T-helper 2 cell treated with Interferon-gamma antibody and Interleukin-4, amounts not matched to agents 100 ng/mL and 5 ng/mL, for 36 hours (primary cell): Measurements from ENCODE around the gene ATP6V0A4. TPM values are rescaled to one million over a fixed set of nuclear protein-coding genes. Genes with fewer than 3 reads are reported as not detected.
"Not testable (repeated sequence)": the region's sequence is repeated elsewhere in the genome, so short reads cannot be mapped to it uniquely, and the experiment has no call there.

Source experiments
- intact Hi-C: fragments of 100-400 bp; cut with micrococcal nuclease; formaldehyde crosslinking; loops from one replicate; pipeline ENCODE4 v1.15.1; 2023
- total RNA-seq: library from RNA; stranded (reverse); gene quantifications from 2 replicates; pipeline ENCODE4 v1.2.3, GENCODE V29; 2022

Gene ATP6V0A4
- total RNA-seq, 1 donor from 2014 or later = not detected

GRCh38 chr7:138804618-138805017 lies 6.6 kb upstream of the ATP6V0A4 start:
- intact Hi-C loops = no loop called here

- intact Hi-C loops = no loop called here
Measured at GRCh38 chr7:138802706-138803105, 4.7 kb upstream of the ATP6V0A4 start.

GRCh38 chr7:138801256-138801655 lies 3.3 kb upstream of the ATP6V0A4 start:
- intact Hi-C loops = no loop called here

GRCh38 chr7:138799336-138800000 lies 1.5 kb upstream of the ATP6V0A4 start:
- intact Hi-C loops = no loop called here

- intact Hi-C loops = no loop called here
Measured at GRCh38 chr7:138798836-138799235, 840 bp upstream of the ATP6V0A4 start.

- intact Hi-C loops = not testable (repeated sequence)
Measured at GRCh38 chr7:138797046-138797445, 950 bp downstream of the ATP6V0A4 start.

GRCh38 chr7:138796038-138796615 lies 1.9 kb downstream of the ATP6V0A4 start:
- intact Hi-C loops = no loop called here

- intact Hi-C loops = no loop called here
Measured at GRCh38 chr7:138785587-138786437, 12.2 kb downstream of the ATP6V0A4 start.

- intact Hi-C loops = no loop called here
Measured at GRCh38 chr7:138784692-138785091, 13.3 kb downstream of the ATP6V0A4 start.

GRCh38 chr7:138781004-138781403 lies 17.0 kb downstream of the ATP6V0A4 start:
- intact Hi-C loops = no loop called here

GRCh38 chr7:138776166-138776833 lies 21.7 kb downstream of the ATP6V0A4 start:
- intact Hi-C loops = no loop called here

GRCh38 chr7:138773817-138774216 lies 24.2 kb downstream of the ATP6V0A4 start:
- intact Hi-C loops = no loop called here

GRCh38 chr7:138773176-138773575 lies 24.8 kb downstream of the ATP6V0A4 start:
- intact Hi-C loops = no loop called here

- intact Hi-C loops = no loop called here
Measured at GRCh38 chr7:138770904-138771303, 27.1 kb downstream of the ATP6V0A4 start.

GRCh38 chr7:138768241-138768640 lies 29.8 kb downstream of the ATP6V0A4 start:
- intact Hi-C loops = no loop called here

- intact Hi-C loops = no loop called here
Measured at GRCh38 chr7:138756591-138757242, 41.3 kb downstream of the ATP6V0A4 start.

GRCh38 chr7:138755842-138756590 lies 42.0 kb downstream of the ATP6V0A4 start:
- intact Hi-C loops = no loop called here

- intact Hi-C loops = no loop called here
Measured at GRCh38 chr7:138755331-138755747, 42.7 kb downstream of the ATP6V0A4 start.

- intact Hi-C loops = loop anchor here (5.0 kb wide), 4 partner anchors 59 to 591 kb away; partner anchors contain the start of gene ZC3HAV1
Measured at GRCh38 chr7:138753610-138754009, 44.4 kb downstream of the ATP6V0A4 start.

GRCh38 chr7:138753150-138753518 lies 44.9 kb downstream of the ATP6V0A4 start:
- intact Hi-C loops = loop anchor here (5.0 kb wide), 4 partner anchors 59 to 591 kb away; partner anchors contain the start of gene ZC3HAV1
